Measurements from ENCODE around the gene ESYT2. TPM values are rescaled to one million over a fixed set of nuclear protein-coding genes. Genes with fewer than 3 reads are reported as not detected.

ESYT2 gene
- polyA plus RNA-seq, 4 donors = 10.0 to 37.9 (median 21.2) TPM

- no peak overlapping the region for H3K4me3 ChIP-seq (ENCODE audit: low read depth in 1 of 3, low read length in 3 of 3)
- DNase-seq (no peak), FAIRE-seq (no peak)
- no peaks in the 10 kb centered on the region for H3K27me3 ChIP-seq (ENCODE audit: control insufficient read depth in 3 of 3, insufficient read depth in 3 of 3, low read length in 3 of 3)
- no peak overlapping the region for H3K27ac ChIP-seq (ENCODE audit: low read depth in 1 of 3, low read length in 2 of 3)
- H3K36me3 ChIP-seq (ENCODE audit: control insufficient read depth in 3 of 3, insufficient read depth in 2 of 3, low read depth in 1 of 3, low read length in 3 of 3) = no peaks in the 10 kb centered on the region
- peaks cover 0 to 2% of the 10 kb centered on the region in 2 donors for H3K9me3 ChIP-seq (ENCODE audit: control insufficient read depth in 2 of 2, insufficient read depth in 1 of 2, low read depth in 1 of 2, low read length in 1 of 2)
- H3K4me1 ChIP-seq (ENCODE audit: control insufficient read depth in 3 of 3, insufficient read depth in 2 of 3, low read depth in 1 of 3, low read length in 2 of 3) = peaks cover 0 to 8% (median 0%) of the 10 kb centered on the region in 3 donors
- 55 to 76% (median 62%) methylated on average over 21 of the region's 21 CpGs for WGBS, 3 donors
Measured at GRCh38 chr7:158834878-158835784, 5.8 kb upstream of the ESYT2 start.

- peaks cover 0 to 8% (median 0%) of the 10 kb centered on the region in 3 donors for H3K4me1 ChIP-seq (ENCODE audit: control insufficient read depth in 3 of 3, insufficient read depth in 2 of 3, low read depth in 1 of 3, low read length in 2 of 3)
- 80 to 88% (median 84%) methylated on average over 3 of the region's 3 CpGs for WGBS, 3 donors
- DNase-seq (no peak), FAIRE-seq (no peak)
- no peak overlapping the region for H3K4me3 ChIP-seq (ENCODE audit: low read depth in 1 of 3, low read length in 3 of 3)
- no peak overlapping the region for H3K27ac ChIP-seq (ENCODE audit: low read depth in 1 of 3, low read length in 2 of 3)
- H3K27me3 ChIP-seq (ENCODE audit: control insufficient read depth in 3 of 3, insufficient read depth in 3 of 3, low read length in 3 of 3) = no peaks in the 10 kb centered on the region
- H3K9me3 ChIP-seq (ENCODE audit: control insufficient read depth in 2 of 2, insufficient read depth in 1 of 2, low read depth in 1 of 2, low read length in 1 of 2) = peaks cover 0 to 2% of the 10 kb centered on the region in 2 donors
- no peaks in the 10 kb centered on the region for H3K36me3 ChIP-seq (ENCODE audit: control insufficient read depth in 3 of 3, insufficient read depth in 2 of 3, low read depth in 1 of 3, low read length in 3 of 3)
Measured at GRCh38 chr7:158832994-158833393, 3.7 kb upstream of the ESYT2 start.

- no peaks in the 10 kb centered on the region for H3K27me3 ChIP-seq (ENCODE audit: control insufficient read depth in 3 of 3, insufficient read depth in 3 of 3, low read length in 3 of 3)
- peaks cover 0 to 1% (median 0%) of the 10 kb centered on the region in 3 donors for H3K36me3 ChIP-seq (ENCODE audit: control insufficient read depth in 3 of 3, insufficient read depth in 2 of 3, low read depth in 1 of 3, low read length in 3 of 3)
- 80 to 88% (median 85%) methylated on average over 6 of the region's 6 CpGs for WGBS, 3 donors
- H3K4me1 ChIP-seq (ENCODE audit: control insufficient read depth in 3 of 3, insufficient read depth in 2 of 3, low read depth in 1 of 3, low read length in 2 of 3) = peaks cover 0 to 16% (median 5%) of the 10 kb centered on the region in 3 donors
- no peak overlapping the region for H3K4me3 ChIP-seq (ENCODE audit: low read depth in 1 of 3, low read length in 3 of 3)
- H3K27ac ChIP-seq (ENCODE audit: low read depth in 1 of 3, low read length in 2 of 3) = no peak overlapping the region
- FAIRE-seq (no peak), DNase-seq (no peak)
- H3K9me3 ChIP-seq (ENCODE audit: control insufficient read depth in 2 of 2, insufficient read depth in 1 of 2, low read depth in 1 of 2, low read length in 1 of 2) = no peaks in the 10 kb centered on the region
Measured at GRCh38 chr7:158831738-158832091, 2.4 kb upstream of the ESYT2 start.

- no peak for DNase-seq
- no peak for FAIRE-seq
- H3K36me3 ChIP-seq (ENCODE audit: control insufficient read depth in 3 of 3, insufficient read depth in 2 of 3, low read depth in 1 of 3, low read length in 3 of 3) = peaks cover 0 to 2% (median 0%) of the 10 kb centered on the region in 3 donors
- peaks cover 0 to 16% (median 5%) of the 10 kb centered on the region in 3 donors for H3K4me1 ChIP-seq (ENCODE audit: control insufficient read depth in 3 of 3, insufficient read depth in 2 of 3, low read depth in 1 of 3, low read length in 2 of 3)
- H3K4me3 ChIP-seq (ENCODE audit: low read depth in 1 of 3, low read length in 3 of 3) = peak overlapping the region; percentile 66 to 89 (median 70)
- H3K27me3 ChIP-seq (ENCODE audit: control insufficient read depth in 3 of 3, insufficient read depth in 3 of 3, low read length in 3 of 3) = no peaks in the 10 kb centered on the region
- H3K27ac ChIP-seq (ENCODE audit: low read depth in 1 of 3, low read length in 2 of 3) = peak overlapping the region; percentile 96 to 99 (median 98)
- 1 to 2% (median 2%) methylated on average over 14 of the region's 14 CpGs for WGBS, 3 donors
- no peaks in the 10 kb centered on the region for H3K9me3 ChIP-seq (ENCODE audit: control insufficient read depth in 2 of 2, insufficient read depth in 1 of 2, low read depth in 1 of 2, low read length in 1 of 2)
Measured at GRCh38 chr7:158830211-158830723, 958 bp upstream of the ESYT2 start.

GRCh38 chr7:158829021-158829341, 328 bp downstream of the ESYT2 start:
- no peak for FAIRE-seq
- 0% methylated on average over 22 to 38 of the region's 38 CpGs for WGBS, 3 donors

GRCh38 chr7:158828133-158829020, 932 bp downstream of the ESYT2 start:
- peaks cover 0 to 2% (median 0%) of the 10 kb centered on the region in 3 donors for H3K36me3 ChIP-seq (ENCODE audit: control insufficient read depth in 3 of 3, insufficient read depth in 2 of 3, low read depth in 1 of 3, low read length in 3 of 3)
- H3K27me3 ChIP-seq (ENCODE audit: control insufficient read depth in 3 of 3, insufficient read depth in 3 of 3, low read length in 3 of 3) = no peaks in the 10 kb centered on the region
- DNase-seq (peak; percentile 40 to 73), FAIRE-seq (no peak)
- H3K4me1 ChIP-seq (ENCODE audit: control insufficient read depth in 3 of 3, insufficient read depth in 2 of 3, low read depth in 1 of 3, low read length in 2 of 3) = peaks cover 0 to 16% (median 5%) of the 10 kb centered on the region in 3 donors
- 0 to 1% (median 1%) methylated on average over 44 to 82 of the region's 82 CpGs for WGBS, 3 donors
- peak overlapping the region; percentile 96 to 99 (median 98) for H3K27ac ChIP-seq (ENCODE audit: low read depth in 1 of 3, low read length in 2 of 3)
- no peaks in the 10 kb centered on the region for H3K9me3 ChIP-seq (ENCODE audit: control insufficient read depth in 2 of 2, insufficient read depth in 1 of 2, low read depth in 1 of 2, low read length in 1 of 2)
- peak overlapping the region; percentile 71 to 89 (median 72) for H3K4me3 ChIP-seq (ENCODE audit: low read depth in 1 of 3, low read length in 3 of 3)

More at GRCh38 chr7:158829021-158829341, 328 bp downstream of the ESYT2 start:
- Histone ChIP-seq H3K27me3 (ENCODE audit: control insufficient read depth in 3 of 3, insufficient read depth in 3 of 3, low read length in 3 of 3) (no peaks in the 10 kb centered on the region), H3K27ac (ENCODE audit: low read depth in 1 of 3, low read length in 2 of 3) (peak overlapping the region; percentile 96 to 99 (median 98)), H3K4me1 (ENCODE audit: control insufficient read depth in 3 of 3, insufficient read depth in 2 of 3, low read depth in 1 of 3, low read length in 2 of 3) (peaks cover 0 to 16% (median 5%) of the 10 kb centered on the region in 3 donors), H3K36me3 (ENCODE audit: control insufficient read depth in 3 of 3, insufficient read depth in 2 of 3, low read depth in 1 of 3, low read length in 3 of 3) (peaks cover 0 to 2% (median 0%) of the 10 kb centered on the region in 3 donors), H3K9me3 (ENCODE audit: control insufficient read depth in 2 of 2, insufficient read depth in 1 of 2, low read depth in 1 of 2, low read length in 1 of 2) (no peaks in the 10 kb centered on the region), H3K4me3 (ENCODE audit: low read depth in 1 of 3, low read length in 3 of 3) (peak overlapping the region; percentile 71 to 89 (median 72))
- peak; percentile 67 to 90 for DNase-seq

- H3K27me3 ChIP-seq (ENCODE audit: control insufficient read depth in 3 of 3, insufficient read depth in 3 of 3, low read length in 3 of 3) = no peaks in the 10 kb centered on the region
- DNase-seq (peak in 1 of 2 donors; percentile 42), FAIRE-seq (no peak)
- peaks cover 0 to 2% (median 0%) of the 10 kb centered on the region in 3 donors for H3K36me3 ChIP-seq (ENCODE audit: control insufficient read depth in 3 of 3, insufficient read depth in 2 of 3, low read depth in 1 of 3, low read length in 3 of 3)
- peaks cover 0 to 16% (median 5%) of the 10 kb centered on the region in 3 donors for H3K4me1 ChIP-seq (ENCODE audit: control insufficient read depth in 3 of 3, insufficient read depth in 2 of 3, low read depth in 1 of 3, low read length in 2 of 3)
- peak overlapping the region; percentile 71 to 89 (median 72) for H3K4me3 ChIP-seq (ENCODE audit: low read depth in 1 of 3, low read length in 3 of 3)
- whole genome bisulfite sequencing, 3 donors = 32 to 47% (median 36%) methylated on average over 13 of the region's 13 CpGs
- H3K27ac ChIP-seq (ENCODE audit: low read depth in 1 of 3, low read length in 2 of 3) = peak overlapping the region; percentile 96 to 99 (median 98)
- no peaks in the 10 kb centered on the region for H3K9me3 ChIP-seq (ENCODE audit: control insufficient read depth in 2 of 2, insufficient read depth in 1 of 2, low read depth in 1 of 2, low read length in 1 of 2)
Measured at GRCh38 chr7:158827411-158828132, 1.7 kb downstream of the ESYT2 start.

Data from small intestine (tissue), 7 donors.